ENCODE data around the gene LBP.

DNA sequence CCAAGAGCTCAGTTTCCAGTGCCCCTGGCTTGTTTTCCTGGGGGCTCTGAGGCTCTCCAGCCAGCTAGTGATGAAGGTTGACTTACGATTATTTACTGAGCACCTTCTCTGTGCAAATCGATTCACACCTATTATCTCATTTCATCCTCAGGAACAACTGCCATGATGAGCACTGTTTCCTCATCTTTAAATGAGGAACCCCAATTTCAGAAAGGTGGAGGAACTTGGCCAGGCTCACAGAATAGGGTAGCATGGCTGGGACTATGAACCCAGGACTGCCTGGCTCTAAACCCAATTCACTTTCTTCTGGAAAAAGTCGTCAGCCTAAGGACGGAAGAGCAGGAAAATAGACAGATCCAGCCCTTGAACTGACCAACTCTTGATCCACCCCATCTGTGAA is 45.8 kb upstream of the LBP start:
- TF ChIP-seq, protein P1, sequence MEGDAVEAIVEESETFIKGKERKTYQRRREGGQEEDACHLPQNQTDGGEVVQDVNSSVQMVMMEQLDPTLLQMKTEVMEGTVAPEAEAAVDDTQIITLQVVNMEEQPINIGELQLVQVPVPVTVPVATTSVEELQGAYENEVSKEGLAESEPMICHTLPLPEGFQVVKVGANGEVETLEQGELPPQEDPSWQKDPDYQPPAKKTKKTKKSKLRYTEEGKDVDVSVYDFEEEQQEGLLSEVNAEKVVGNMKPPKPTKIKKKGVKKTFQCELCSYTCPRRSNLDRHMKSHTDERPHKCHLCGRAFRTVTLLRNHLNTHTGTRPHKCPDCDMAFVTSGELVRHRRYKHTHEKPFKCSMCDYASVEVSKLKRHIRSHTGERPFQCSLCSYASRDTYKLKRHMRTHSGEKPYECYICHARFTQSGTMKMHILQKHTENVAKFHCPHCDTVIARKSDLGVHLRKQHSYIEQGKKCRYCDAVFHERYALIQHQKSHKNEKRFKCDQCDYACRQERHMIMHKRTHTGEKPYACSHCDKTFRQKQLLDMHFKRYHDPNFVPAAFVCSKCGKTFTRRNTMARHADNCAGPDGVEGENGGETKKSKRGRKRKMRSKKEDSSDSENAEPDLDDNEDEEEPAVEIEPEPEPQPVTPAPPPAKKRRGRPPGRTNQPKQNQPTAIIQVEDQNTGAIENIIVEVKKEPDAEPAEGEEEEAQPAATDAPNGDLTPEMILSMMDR (IDR thresholded peaks at IDR 0.05): no peak
- no peak for TF ChIP-seq POLR2A (IDR thresholded peaks at IDR 0.05)
